ENCODE data around the gene ADCY3.

Gene ADCY3

GRCh38 chr2:24771764-24772586, 148.1 kb downstream of the ADCY3 start:
- DNase-seq (ENCODE audit: low spot score) (no peak), FAIRE-seq (no peak)

GRCh38 chr2:24771061-24771460, 149.0 kb downstream of the ADCY3 start:
- FAIRE-seq: no peak
- no peak for DNase-seq (ENCODE audit: low spot score)
